Right cardiac atrium (tissue), 5 donors: ENCODE results near the gene PTPRD. TPM values are rescaled to one million over a fixed set of nuclear protein-coding genes. Genes with fewer than 3 reads are reported as not detected.

ENCODE experiments used
- ATAC-seq, 2 donors: fragments of 200-7000 bp; cut with Tn5 transposase; one replicate each; pipeline versions ENCODE4 v1.8.0 to v1.9.1; 2020; ENCODE audit warnings: moderate library complexity in 2 of 2, mild to moderate bottlenecking in 1 of 2
- DNase-seq, 3 donors: peaks; one replicate each; pipeline ENCODE4 v3.0.0-alpha.2; 2020
- H3K27ac ChIP-seq: one replicate; pipeline ENCODE4 v1.5.1; 2013; ENCODE audit warnings: mild to moderate bottlenecking, low read length, control low read depth, moderate library complexity
- H3K27me3 ChIP-seq: one replicate; pipeline ENCODE4 v1.6.1; 2013; ENCODE audit not compliant: control insufficient read depth, insufficient read depth
- H3K4me1 ChIP-seq: one replicate; pipeline ENCODE4 v1.6.1; 2013; ENCODE audit warnings: low read length; ENCODE audit not compliant: control insufficient read depth, insufficient read depth
- H3K4me3 ChIP-seq: one replicate; pipeline ENCODE4 v1.5.1; 2013; ENCODE audit warnings: low read length, control low read depth
- H3K9me3 ChIP-seq: one replicate; pipeline ENCODE4 v1.6.1; 2013; ENCODE audit warnings: low read length; ENCODE audit not compliant: control insufficient read depth
- WGBS: extraction: QIAGEN DNeasy Blood & Tissue Kit; methylation state at CpG from one replicate; pipeline ENCODE4 v1.1.7; 2013; 5-methylcytosine and 5-hydroxymethylcytosine counted together
- intact Hi-C, 4 donors: fragments of 100-400 bp; cut with DNase I; formaldehyde crosslinking; loops; one replicate each; pipeline versions ENCODE4 v1.11.0 to v1.14.0; 2022 to 2023
- polyA plus RNA-seq: library from polyadenylated mRNA; stranded (reverse); fragments of 200-250 nt; gene quantifications from one replicate; pipeline ENCODE4 v1.2.3, GENCODE V29; 2013
- total RNA-seq, 4 donors: library from RNA; stranded (reverse); fragmentation: NEBNext Ultra II Directional; extraction: Animal tissue kit (Norgen Biotek cat#: 25700); gene quantifications; one replicate each; pipeline ENCODE4 v1.2.1, GENCODE V29; 2021
- donor health status: healthy with polysubstance abuse.
- donor health status: DM: no; HTN: yes; CAD: no.
- donor health status: DM: no; HTN: no; CAD: no.
- donor health status: DM: no; HTN: yes; CAD: no; lungs with severe emphysema.
- donor health status: DM: yes; HTN: yes; CAD: no.

Gene PTPRD
- total and polyA plus RNA-seq, 5 donors: 1.3 to 11.8 (median 7.1) TPM

GRCh38 chr9:8382777-8383527 lies 2229.8 kb downstream of the PTPRD start:
- H3K9me3 ChIP-seq: no peaks in the 10 kb centered on the region
- H3K4me3 ChIP-seq: no peak overlapping the region
- no peaks in the 10 kb centered on the region for H3K27me3 ChIP-seq
- 71% methylated on average over 4 of the region's 4 CpGs for WGBS
- intact Hi-C loops: no loop called here
- DNase-seq (no peak), ATAC-seq (no peak)
- no peaks in the 10 kb centered on the region for H3K4me1 ChIP-seq
- H3K27ac ChIP-seq: no peak overlapping the region

DNA sequence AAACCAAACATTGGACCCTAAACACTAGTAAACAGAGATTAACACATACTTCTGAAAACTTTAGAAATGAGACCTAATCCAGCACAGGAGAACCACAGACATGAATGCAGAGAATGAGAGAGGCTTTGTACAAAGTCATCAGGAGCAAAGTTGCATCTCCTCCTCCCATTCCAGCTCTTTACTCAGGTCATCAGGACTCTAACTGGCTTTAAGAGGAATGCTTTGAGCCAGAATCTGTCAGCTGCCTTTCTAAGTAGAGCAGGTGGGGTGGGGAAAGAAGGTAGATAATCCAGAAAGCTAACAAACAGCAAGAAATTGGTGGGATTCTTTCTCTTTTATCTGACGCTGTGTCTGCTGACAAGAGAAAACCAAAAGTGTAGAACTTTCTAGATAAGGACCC lies 2230.5 kb downstream of the PTPRD start:
- 55% methylated on average over 1 of the region's 1 CpG for WGBS
- H3K4me3 ChIP-seq: no peak overlapping the region
- intact Hi-C loops: no loop called here
- no peak for DNase-seq
- no peaks in the 10 kb centered on the region for H3K27me3 ChIP-seq
- no peak overlapping the region for H3K27ac ChIP-seq
- no peaks in the 10 kb centered on the region for H3K4me1 ChIP-seq
- no peak for ATAC-seq
- H3K9me3 ChIP-seq: no peaks in the 10 kb centered on the region

- no peak for ATAC-seq
- no peak overlapping the region for H3K27ac ChIP-seq
- H3K9me3 ChIP-seq: no peaks in the 10 kb centered on the region
- intact Hi-C loops: no loop called here
- no peaks in the 10 kb centered on the region for H3K4me1 ChIP-seq
- DNase-seq: no peak
- 86% methylated on average over 3 of the region's 3 CpGs for WGBS
- no peak overlapping the region for H3K4me3 ChIP-seq
- H3K27me3 ChIP-seq: no peaks in the 10 kb centered on the region
Measured at GRCh38 chr9:8381601-8382000, 2231.2 kb downstream of the PTPRD start.

- H3K27me3 ChIP-seq: no peaks in the 10 kb centered on the region
- WGBS: 52% methylated on average over 3 of the region's 3 CpGs
- no peak overlapping the region for H3K27ac ChIP-seq
- H3K9me3 ChIP-seq: no peaks in the 10 kb centered on the region
- H3K4me3 ChIP-seq: no peak overlapping the region
- no peaks in the 10 kb centered on the region for H3K4me1 ChIP-seq
- ATAC-seq: no peak
- intact Hi-C loops: no loop called here
- no peak for DNase-seq
Measured at GRCh38 chr9:8374471-8374870, 2238.3 kb downstream of the PTPRD start.

DNA sequence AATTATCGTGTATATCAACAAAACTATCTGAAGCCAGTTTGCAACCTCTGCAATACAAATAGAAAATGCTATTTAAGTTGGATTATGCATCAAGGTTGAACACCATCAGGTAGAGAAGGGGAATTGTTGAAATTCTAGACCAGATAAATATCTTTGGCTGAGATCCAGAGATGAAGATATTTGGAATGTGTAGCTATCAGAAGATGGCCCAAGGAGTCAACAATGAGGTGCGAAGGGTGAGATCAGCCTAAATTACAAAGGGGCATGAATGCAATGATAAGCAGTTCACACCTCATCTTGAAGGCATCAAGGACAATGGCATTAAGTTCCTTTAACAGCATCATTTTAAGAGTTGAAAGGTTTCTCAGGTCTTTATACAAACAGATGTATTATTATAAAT lies 2241.1 kb downstream of the PTPRD start:
- H3K4me3 ChIP-seq: no peak overlapping the region
- WGBS: 89% methylated on average over 2 of the region's 2 CpGs
- DNase-seq: no peak
- no peaks in the 10 kb centered on the region for H3K4me1 ChIP-seq
- intact Hi-C loops: no loop called here
- H3K27me3 ChIP-seq: no peaks in the 10 kb centered on the region
- no peak overlapping the region for H3K27ac ChIP-seq
- H3K9me3 ChIP-seq: no peaks in the 10 kb centered on the region
- ATAC-seq: no peak

DNA sequence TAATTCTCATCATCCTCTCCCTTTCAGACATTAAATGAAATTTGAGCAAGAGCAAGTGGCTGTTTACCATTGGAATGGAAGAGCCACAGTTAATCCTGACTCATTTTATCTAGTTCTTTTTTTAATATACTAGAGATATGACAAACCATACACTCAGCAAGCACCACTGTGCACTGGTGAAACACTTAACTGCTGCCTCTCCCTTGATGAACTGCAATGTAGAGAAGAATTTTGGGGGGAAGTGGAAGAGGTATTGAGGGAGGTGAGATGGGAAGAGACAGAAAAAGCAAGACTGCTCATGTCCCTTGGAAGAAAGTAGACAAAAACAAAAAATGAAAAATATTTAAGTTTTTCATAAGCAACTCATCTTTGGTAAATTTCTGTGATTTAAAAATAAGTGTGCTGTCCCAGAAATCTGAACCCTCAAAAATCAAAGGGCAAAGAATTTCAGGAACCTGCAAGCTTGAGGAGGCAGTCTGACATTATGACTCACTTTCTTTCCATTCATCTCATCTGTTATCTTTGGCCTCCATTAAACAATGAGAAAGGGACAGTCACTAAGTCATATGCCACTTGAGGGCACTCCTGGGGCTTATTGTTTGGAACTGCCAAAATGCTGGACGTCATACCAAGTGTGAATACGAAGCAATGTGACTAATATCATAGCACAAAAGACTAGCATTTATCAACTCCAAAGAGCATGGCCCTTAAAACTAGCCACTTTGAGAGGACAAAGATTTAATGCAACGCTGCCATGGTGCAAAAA lies 2246.5 kb downstream of the PTPRD start:
- peak in 1 of 2 donors; percentile 29 for ATAC-seq
- H3K27me3 ChIP-seq: no peaks in the 10 kb centered on the region
- H3K27ac ChIP-seq: no peak overlapping the region
- H3K4me3 ChIP-seq: no peak overlapping the region
- 54% methylated on average over 3 of the region's 3 CpGs for WGBS
- H3K9me3 ChIP-seq: no peaks in the 10 kb centered on the region
- DNase-seq: no peak
- no peaks in the 10 kb centered on the region for H3K4me1 ChIP-seq
- intact Hi-C loops: no loop called here

DNA sequence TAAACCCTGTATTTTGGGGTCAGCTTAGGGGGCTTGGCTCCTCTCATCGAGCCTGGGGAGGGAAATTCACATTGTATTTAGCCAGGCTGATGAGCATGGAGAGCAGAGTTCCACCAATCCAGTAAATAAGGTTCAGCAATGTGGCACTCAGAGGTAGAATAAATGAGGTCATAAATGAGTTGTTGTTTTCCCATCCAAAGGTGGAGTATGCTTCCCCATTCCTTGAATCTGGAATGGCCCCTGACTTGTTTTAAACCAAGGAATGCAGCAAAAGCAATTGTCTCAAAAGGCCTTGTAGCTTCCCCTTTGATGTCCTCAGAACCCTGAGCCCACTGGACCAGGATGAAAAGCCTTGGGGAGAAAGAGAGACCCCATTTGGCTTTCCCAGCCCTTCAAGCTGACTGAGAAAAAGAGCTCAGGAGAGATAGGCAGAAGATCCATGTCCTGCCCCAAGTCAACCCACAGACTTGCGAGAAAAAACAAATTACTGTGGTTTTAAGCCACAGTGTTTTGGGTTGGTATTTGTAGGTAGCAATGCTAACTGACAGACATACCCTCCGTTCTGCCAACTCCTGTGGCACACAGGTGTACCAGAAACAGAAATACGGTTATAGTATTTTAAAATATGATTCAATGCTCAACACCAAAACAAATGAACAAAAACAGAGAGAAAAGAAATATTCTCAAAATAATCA lies 2247.2 kb downstream of the PTPRD start:
- H3K27ac ChIP-seq: no peak overlapping the region
- 84% methylated on average over 4 of the region's 4 CpGs for WGBS
- H3K27me3 ChIP-seq: no peaks in the 10 kb centered on the region
- ATAC-seq (no peak), DNase-seq (no peak)
- H3K4me1 ChIP-seq: no peaks in the 10 kb centered on the region
- H3K9me3 ChIP-seq: no peaks in the 10 kb centered on the region
- intact Hi-C loops: no loop called here
- H3K4me3 ChIP-seq: no peak overlapping the region

DNA sequence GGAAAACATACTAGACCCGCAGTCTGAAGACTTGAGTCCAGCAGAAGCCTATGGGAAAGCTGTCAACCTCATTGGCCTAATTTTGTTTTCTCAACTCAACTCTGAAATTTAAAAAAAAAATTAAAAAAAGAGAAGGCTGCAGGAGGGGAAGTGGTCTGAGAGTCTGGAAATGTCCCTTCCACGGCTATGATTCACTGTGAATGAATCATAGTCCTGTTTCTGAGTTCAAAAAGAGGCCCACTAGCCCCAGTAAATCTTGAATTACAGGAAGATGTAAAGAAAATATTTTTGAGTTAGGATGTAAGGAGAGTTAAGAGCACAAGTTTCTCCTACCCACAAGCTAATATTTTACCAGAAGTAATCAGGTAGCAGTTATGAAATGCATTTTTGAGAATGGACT lies 2247.8 kb downstream of the PTPRD start:
- Histone ChIP-seq H3K27me3 (no peaks in the 10 kb centered on the region), H3K4me3 (no peak overlapping the region), H3K9me3 (no peaks in the 10 kb centered on the region), H3K4me1 (no peaks in the 10 kb centered on the region), H3K27ac (no peak overlapping the region)
- WGBS: 55% methylated on average over 2 of the region's 2 CpGs
- intact Hi-C loops: no loop called here
- ATAC-seq (no peak), DNase-seq (no peak)

- no peak for DNase-seq
- 89% methylated on average over 11 of the region's 11 CpGs for WGBS
- ATAC-seq: no peak
- intact Hi-C loops: no loop called here
- no peaks in the 10 kb centered on the region for H3K27me3 ChIP-seq
- no peaks in the 10 kb centered on the region for H3K9me3 ChIP-seq
- no peaks in the 10 kb centered on the region for H3K4me1 ChIP-seq
- no peak overlapping the region for H3K4me3 ChIP-seq
- H3K27ac ChIP-seq: no peak overlapping the region
Measured at GRCh38 chr9:8364026-8364752, 2248.6 kb downstream of the PTPRD start.

GRCh38 chr9:8362250-8362649 lies 2250.6 kb downstream of the PTPRD start:
- 81% methylated on average over 1 of the region's 1 CpG for WGBS
- DNase-seq (no peak), ATAC-seq (no peak)
- no peaks in the 10 kb centered on the region for H3K9me3 ChIP-seq
- no peak overlapping the region for H3K4me3 ChIP-seq
- no peaks in the 10 kb centered on the region for H3K27me3 ChIP-seq
- intact Hi-C loops: no loop called here
- H3K4me1 ChIP-seq: no peaks in the 10 kb centered on the region
- no peak overlapping the region for H3K27ac ChIP-seq

GRCh38 chr9:8361364-8361763 lies 2251.4 kb downstream of the PTPRD start:
- intact Hi-C loops: no loop called here
- WGBS: 77% methylated on average over 2 of the region's 2 CpGs
- ATAC-seq (no peak), DNase-seq (no peak)
- H3K9me3 ChIP-seq: no peaks in the 10 kb centered on the region
- no peak overlapping the region for H3K27ac ChIP-seq
- H3K4me1 ChIP-seq: no peaks in the 10 kb centered on the region
- no peak overlapping the region for H3K4me3 ChIP-seq
- no peaks in the 10 kb centered on the region for H3K27me3 ChIP-seq
